ENCODE results near the gene LIPG.
A peak's percentile ranks its signal among the peaks of the same experiment; 100 is the strongest.

DNA sequence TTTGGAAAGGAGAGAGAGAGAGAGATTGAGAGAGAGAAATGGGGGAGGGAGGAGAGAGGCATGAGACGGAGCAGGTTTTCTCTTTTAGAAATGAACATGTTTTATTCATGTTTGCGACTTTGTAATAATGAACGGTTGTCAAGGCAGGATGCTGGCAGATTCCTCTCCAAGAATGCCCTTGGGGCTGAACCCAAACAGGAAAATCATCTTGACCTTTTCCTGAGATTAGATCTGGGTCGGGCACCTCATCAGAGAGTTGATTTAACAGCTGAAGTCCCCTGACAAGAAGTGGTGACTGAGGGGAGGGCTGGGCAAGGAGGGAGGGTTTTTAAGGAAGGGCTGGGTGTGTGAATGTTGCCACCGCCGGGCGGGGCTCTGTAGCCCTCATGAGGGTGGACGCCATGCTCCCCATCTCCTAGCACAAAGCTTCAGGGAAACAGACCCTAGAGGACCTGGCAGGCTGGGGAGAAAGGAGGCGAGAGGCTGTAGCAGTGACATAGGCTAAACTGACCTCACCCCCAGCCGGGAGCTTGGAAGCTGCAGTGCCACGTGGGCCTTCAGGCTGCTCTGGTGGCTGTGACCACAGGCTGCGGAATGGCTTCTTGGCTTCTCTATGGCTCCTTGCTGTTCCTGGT lies 60.0 kb downstream of the LIPG start:
- TF ChIP-seq, protein P1, sequence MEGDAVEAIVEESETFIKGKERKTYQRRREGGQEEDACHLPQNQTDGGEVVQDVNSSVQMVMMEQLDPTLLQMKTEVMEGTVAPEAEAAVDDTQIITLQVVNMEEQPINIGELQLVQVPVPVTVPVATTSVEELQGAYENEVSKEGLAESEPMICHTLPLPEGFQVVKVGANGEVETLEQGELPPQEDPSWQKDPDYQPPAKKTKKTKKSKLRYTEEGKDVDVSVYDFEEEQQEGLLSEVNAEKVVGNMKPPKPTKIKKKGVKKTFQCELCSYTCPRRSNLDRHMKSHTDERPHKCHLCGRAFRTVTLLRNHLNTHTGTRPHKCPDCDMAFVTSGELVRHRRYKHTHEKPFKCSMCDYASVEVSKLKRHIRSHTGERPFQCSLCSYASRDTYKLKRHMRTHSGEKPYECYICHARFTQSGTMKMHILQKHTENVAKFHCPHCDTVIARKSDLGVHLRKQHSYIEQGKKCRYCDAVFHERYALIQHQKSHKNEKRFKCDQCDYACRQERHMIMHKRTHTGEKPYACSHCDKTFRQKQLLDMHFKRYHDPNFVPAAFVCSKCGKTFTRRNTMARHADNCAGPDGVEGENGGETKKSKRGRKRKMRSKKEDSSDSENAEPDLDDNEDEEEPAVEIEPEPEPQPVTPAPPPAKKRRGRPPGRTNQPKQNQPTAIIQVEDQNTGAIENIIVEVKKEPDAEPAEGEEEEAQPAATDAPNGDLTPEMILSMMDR (IDR thresholded peaks at IDR 0.05; ENCODE audit: insufficient read depth, low read length, poor library complexity, severe bottlenecking): no peak
- 0 out of 2 replicates have a peak, but pooled peaks have one; percentile 70 for TF ChIP-seq EZH2phosphoT487 (conservative IDR thresholded peaks at IDR 0.05; ENCODE audit: low read length)
